Loucy (cell line): ENCODE data around the gene ACTR10.
A peak's percentile ranks its signal among the peaks of the same experiment; 100 is the strongest.

ENCODE experiments used
- H2AFZ ChIP-seq: fragments of 200-600 bp; sonication (generic); 2 replicates; pipeline ENCODE4 v1.6.0; 2016; ENCODE audit warnings: antibody characterized with exemption, mild to moderate bottlenecking, low read length, moderate library complexity
- H3F3A ChIP-seq: fragments of 200-600 bp; 2 replicates; pipeline ENCODE4 v1.6.0; 2016; ENCODE audit warnings: antibody characterized with exemption, low read depth, mild to moderate bottlenecking
- H3K27me3 ChIP-seq: fragments of 200-600 bp; sonication (generic); 2 replicates; pipeline ENCODE4 v1.6.1; 2014; ENCODE audit warnings: low read length, mild to moderate bottlenecking; ENCODE audit not compliant: insufficient read depth, poor library complexity, severe bottlenecking
- H3K36me3 ChIP-seq: fragments of 200-600 bp; sonication (generic); 2 replicates; pipeline ENCODE4 v1.6.1; 2016; ENCODE audit warnings: low read length; ENCODE audit not compliant: insufficient read depth
- H3K4me1 ChIP-seq: fragments of 200-600 bp; sonication (generic); 2 replicates; pipeline ENCODE4 v1.5.1; 2014; ENCODE audit warnings: low read length, mild to moderate bottlenecking; ENCODE audit not compliant: insufficient read depth, poor library complexity, severe bottlenecking
- H3K4me2 ChIP-seq: fragments of 200-600 bp; sonication (generic); 2 replicates; pipeline ENCODE4 v1.6.0; 2014; ENCODE audit warnings: antibody characterized with exemption, low read length, low read depth, mild to moderate bottlenecking; ENCODE audit not compliant: poor library complexity, severe bottlenecking
- H3K4me3 ChIP-seq: fragments of 200-600 bp; sonication (generic); 2 replicates; pipeline ENCODE4 v1.5.1; 2014; ENCODE audit warnings: low read length, mild to moderate bottlenecking, mixed read lengths; ENCODE audit not compliant: poor library complexity, severe bottlenecking
- H3K79me2 ChIP-seq: fragments of 200-600 bp; sonication (generic); 2 replicates; pipeline ENCODE4 v1.6.1; 2014; ENCODE audit warnings: low read length; ENCODE audit not compliant: insufficient read depth
- H3K9ac ChIP-seq: fragments of 200-600 bp; sonication (generic); 2 replicates; pipeline ENCODE4 v1.6.0; 2014; ENCODE audit warnings: mild to moderate bottlenecking, low read depth, low read length, moderate library complexity; ENCODE audit not compliant: poor library complexity, severe bottlenecking
- H3K9me2 ChIP-seq: fragments of 200-600 bp; sonication (generic); replicated peaks from 2 replicates; pipeline ENCODE4 v1.6.1; 2016; ENCODE audit warnings: low read depth, low read length, mixed read lengths
- H3K9me3 ChIP-seq: fragments of 200-600 bp; sonication (generic); 2 replicates; pipeline ENCODE4 v1.6.1; 2014; ENCODE audit warnings: mild to moderate bottlenecking, antibody characterized with exemption, low read length, low read depth; ENCODE audit not compliant: insufficient read depth
- H4K20me1 ChIP-seq: fragments of 200-600 bp; sonication (generic); 2 replicates; pipeline ENCODE4 v1.6.0; 2014; ENCODE audit warnings: antibody characterized with exemption, low read length, mild to moderate bottlenecking; ENCODE audit not compliant: insufficient read depth, poor library complexity, severe bottlenecking
- EZH2phosphoT487 ChIP-seq: fragments of 200-600 bp; IDR thresholded peaks from 2 replicates; pipeline ENCODE4 v1.6.1; 2018; ENCODE audit warnings: antibody characterized with exemption, mild to moderate bottlenecking, moderate library complexity, borderline replicate concordance
- TF ChIP-seq, protein P1 (sequence below): fragments of 200-600 bp; sonication (generic); conservative IDR thresholded peaks from 2 replicates; pipeline ENCODE4 v1.5.1; 2014; ENCODE audit warnings: mild to moderate bottlenecking, antibody characterized with exemption, low read length

Gene ACTR10

DNA sequence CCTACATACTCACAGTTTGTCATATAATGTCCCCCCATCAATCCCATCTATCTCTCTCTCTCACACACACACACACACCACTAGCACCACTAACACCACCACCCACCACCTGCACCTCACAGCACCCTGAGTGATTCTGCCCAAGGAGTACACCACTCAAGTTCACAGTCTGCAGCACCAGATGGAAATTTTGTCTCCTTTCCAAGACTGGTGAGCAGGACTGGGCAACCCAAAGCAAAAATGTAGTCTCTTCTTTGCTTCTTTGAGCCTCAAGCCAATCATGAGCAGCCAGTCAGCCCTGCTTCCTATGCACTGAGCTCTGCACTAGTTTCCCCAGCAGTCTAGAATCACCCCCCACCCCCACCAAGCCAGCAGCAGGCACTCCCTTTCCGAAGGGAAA is 32.9 kb upstream of the ACTR10 start:
- no peaks in the 10 kb centered on the region for H3K9me2 ChIP-seq
- H3F3A ChIP-seq = no peaks in the 10 kb centered on the region
- no peaks in the 10 kb centered on the region for H3K36me3 ChIP-seq
- H3K27me3 ChIP-seq = no peaks in the 10 kb centered on the region
- H4K20me1 ChIP-seq = no peaks in the 10 kb centered on the region
- peak overlapping the region; percentile 77; the same call in 1 of the 2 replicates for H2AFZ ChIP-seq
- H3K4me2 ChIP-seq = no peak overlapping the region
- no peak overlapping the region for H3K9ac ChIP-seq
- no peaks in the 10 kb centered on the region for H3K4me1 ChIP-seq
- TF ChIP-seq, protein P1, sequence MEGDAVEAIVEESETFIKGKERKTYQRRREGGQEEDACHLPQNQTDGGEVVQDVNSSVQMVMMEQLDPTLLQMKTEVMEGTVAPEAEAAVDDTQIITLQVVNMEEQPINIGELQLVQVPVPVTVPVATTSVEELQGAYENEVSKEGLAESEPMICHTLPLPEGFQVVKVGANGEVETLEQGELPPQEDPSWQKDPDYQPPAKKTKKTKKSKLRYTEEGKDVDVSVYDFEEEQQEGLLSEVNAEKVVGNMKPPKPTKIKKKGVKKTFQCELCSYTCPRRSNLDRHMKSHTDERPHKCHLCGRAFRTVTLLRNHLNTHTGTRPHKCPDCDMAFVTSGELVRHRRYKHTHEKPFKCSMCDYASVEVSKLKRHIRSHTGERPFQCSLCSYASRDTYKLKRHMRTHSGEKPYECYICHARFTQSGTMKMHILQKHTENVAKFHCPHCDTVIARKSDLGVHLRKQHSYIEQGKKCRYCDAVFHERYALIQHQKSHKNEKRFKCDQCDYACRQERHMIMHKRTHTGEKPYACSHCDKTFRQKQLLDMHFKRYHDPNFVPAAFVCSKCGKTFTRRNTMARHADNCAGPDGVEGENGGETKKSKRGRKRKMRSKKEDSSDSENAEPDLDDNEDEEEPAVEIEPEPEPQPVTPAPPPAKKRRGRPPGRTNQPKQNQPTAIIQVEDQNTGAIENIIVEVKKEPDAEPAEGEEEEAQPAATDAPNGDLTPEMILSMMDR = no peak
- no peak for TF ChIP-seq EZH2phosphoT487
- no peaks in the 10 kb centered on the region for H3K79me2 ChIP-seq
- H3K9me3 ChIP-seq = no peaks in the 10 kb centered on the region
- H3K4me3 ChIP-seq = no peak overlapping the region

DNA sequence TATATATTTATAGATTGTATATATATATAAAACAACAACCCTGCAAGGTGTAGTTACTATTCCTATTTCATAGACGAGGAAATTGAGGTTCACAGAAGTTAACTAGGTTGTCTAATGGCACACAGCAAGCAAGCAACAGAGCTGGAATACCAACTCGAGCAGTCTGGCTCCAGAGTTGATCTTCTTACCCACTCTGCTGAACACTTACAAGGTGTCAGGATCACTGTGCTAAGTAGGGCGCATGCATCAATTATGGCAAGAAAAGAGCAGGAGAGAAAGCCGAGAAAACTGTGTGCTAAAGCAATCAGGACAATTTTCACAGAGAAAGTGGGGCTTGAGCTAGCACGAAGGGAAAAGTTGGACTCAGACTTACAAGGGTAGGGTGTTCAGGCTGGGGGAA is 32.1 kb upstream of the ACTR10 start:
- Histone ChIP-seq H3K9me3 (no peaks in the 10 kb centered on the region), H3K4me1 (no peaks in the 10 kb centered on the region)

DNA sequence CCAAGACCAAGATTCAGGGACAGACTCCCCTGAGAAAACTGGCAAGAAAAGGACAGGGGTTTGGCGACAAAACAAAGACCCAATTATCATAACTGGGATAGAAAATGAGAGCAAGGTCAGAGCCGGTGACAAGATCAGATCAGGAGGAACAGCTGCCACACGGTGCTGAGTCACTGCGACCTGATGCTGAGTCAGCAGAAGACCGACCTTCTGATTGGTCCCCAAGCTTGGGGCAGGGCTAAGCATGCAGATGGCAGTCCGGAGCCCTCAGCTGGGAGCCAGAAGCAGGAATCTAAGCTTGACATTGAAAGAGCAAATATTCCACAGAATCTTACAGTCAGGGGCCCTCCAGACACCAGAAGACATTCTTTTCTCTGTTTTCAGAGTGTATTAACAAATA is 28.9 kb upstream of the ACTR10 start:
- no peak overlapping the region for H3K9ac ChIP-seq
- TF ChIP-seq EZH2phosphoT487 = no peak
- TF ChIP-seq, protein P1 = no peak
- no peaks in the 10 kb centered on the region for H3F3A ChIP-seq
- no peaks in the 10 kb centered on the region for H3K36me3 ChIP-seq
- no peaks in the 10 kb centered on the region for H3K4me1 ChIP-seq
- no peaks in the 10 kb centered on the region for H4K20me1 ChIP-seq
- peak overlapping the region; percentile 28; the same call in 1 of the 2 replicates for H2AFZ ChIP-seq
- H3K4me2 ChIP-seq = peak overlapping the region; percentile 40
- no peaks in the 10 kb centered on the region for H3K79me2 ChIP-seq
- H3K4me3 ChIP-seq = peak overlapping the region; percentile 2
- H3K9me3 ChIP-seq = no peaks in the 10 kb centered on the region
- no peaks in the 10 kb centered on the region for H3K27me3 ChIP-seq
- H3K9me2 ChIP-seq = no peaks in the 10 kb centered on the region

More for the DNA sequence above, 32.1 kb upstream of the ACTR10 start:
- Histone ChIP-seq H3K4me2 (no peak overlapping the region), H3K9me2 (no peaks in the 10 kb centered on the region), H3K79me2 (no peaks in the 10 kb centered on the region), H2AFZ (no peak overlapping the region), H4K20me1 (no peaks in the 10 kb centered on the region), H3K36me3 (no peaks in the 10 kb centered on the region), H3K27me3 (no peaks in the 10 kb centered on the region), H3F3A (no peaks in the 10 kb centered on the region), H3K9ac (no peak overlapping the region), H3K4me3 (no peak overlapping the region)
- no peak for TF ChIP-seq EZH2phosphoT487
- TF ChIP-seq, protein P1 = no peak
